NCI-H2196 (cell line): ENCODE results near the gene NIPAL4.

Experiments used
- DNase-seq: peaks from one replicate; lab custom pipeline; 2025; ENCODE audit not compliant: unreplicated experiment; lab: John Stamatoyannopoulos, UW

NIPAL4 gene

DNA sequence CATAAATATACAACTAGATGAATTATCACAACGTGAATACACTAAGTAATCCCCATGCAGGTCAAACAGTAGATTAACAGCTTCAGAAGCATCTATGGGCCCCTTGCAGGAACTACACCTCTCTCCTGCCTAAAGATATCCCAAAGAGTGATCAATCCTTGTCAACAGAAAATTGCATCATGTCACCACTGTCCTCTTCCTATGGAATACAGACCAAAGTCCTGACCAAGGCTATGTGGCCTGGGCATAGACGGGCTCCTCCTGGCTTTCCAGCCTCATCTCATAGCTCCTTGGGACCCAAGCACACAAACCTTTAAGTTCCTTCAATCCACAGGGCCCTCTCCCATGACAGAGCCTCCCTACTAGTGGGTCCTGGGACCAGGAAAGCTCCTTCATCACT, 25.3 kb downstream of the NIPAL4 start:
- DNase-seq: no peak

DNA sequence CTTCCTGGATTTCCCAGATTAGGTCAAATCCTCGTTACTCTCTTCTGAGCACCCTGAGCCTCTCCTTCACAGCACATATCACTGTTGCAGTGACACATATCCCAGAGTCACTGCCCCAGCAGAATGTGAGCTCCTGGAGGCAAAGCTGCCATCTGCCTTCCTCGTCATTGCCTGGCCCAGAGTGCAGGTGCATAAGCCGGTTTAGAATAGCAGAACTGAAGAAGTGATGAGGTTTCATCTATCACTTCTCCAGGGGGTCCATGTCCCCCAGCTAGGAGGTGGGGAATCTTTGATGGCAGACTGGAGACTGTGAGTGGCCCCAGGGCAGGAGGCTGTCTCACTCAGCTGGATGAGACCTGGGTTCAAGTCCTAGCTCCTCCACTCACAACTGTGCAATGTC, 25.8 kb downstream of the NIPAL4 start:
- no peak for DNase-seq

DNA sequence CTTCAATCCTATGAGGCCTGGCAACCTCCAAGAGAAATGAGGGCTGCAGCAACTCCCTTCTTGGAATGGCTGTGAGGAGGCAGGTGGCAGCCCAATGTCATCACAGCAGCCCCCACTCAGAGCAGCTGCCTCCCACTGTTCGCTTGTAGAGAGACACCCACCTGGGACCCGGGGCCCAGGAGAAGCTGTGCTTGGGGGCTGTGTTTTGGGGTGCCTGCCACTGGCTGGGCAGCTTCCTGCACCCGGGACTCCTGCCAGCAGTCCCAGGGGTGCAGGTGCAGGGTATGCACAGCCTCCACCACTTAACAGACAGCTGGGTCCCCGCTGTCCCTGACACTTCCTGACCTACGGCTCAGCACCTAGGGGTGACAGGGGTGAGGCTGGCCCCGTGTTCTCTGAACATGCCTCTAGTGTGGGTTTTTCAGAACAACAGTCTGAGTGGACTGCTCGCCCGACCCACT, 26.2 kb downstream of the NIPAL4 start:
- DNase-seq: no peak

- DNase-seq: no peak
Observed at GRCh38 chr5:157486861-157487260, 26.8 kb downstream of the NIPAL4 start.

- DNase-seq: no peak
Observed at GRCh38 chr5:157487358-157487757, 27.3 kb downstream of the NIPAL4 start.

- no peak for DNase-seq
Observed at GRCh38 chr5:157491471-157491995, 31.5 kb downstream of the NIPAL4 start.

DNA sequence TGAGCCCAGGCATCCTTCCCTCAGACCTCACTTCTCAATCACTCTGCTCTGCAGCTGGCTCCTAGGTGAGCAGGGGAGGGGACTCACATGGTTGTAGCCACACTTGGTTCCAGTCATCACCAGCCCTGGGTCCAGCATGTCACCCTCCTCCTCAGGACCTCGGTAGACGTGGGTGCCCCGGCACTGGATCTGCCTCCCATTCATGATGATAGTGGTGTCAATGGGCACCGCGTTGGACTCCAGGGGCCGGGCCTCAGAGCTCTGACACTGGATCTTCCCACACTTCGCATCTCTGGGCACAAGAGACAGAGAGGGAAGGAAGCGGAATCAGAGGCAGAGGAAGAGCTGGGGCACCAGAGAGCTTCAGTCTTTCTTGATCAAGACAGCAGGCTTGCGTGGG, 32.9 kb downstream of the NIPAL4 start:
- no peak for DNase-seq

- no peak for DNase-seq
Observed at GRCh38 chr5:157494178-157494832, 34.3 kb downstream of the NIPAL4 start.

DNA sequence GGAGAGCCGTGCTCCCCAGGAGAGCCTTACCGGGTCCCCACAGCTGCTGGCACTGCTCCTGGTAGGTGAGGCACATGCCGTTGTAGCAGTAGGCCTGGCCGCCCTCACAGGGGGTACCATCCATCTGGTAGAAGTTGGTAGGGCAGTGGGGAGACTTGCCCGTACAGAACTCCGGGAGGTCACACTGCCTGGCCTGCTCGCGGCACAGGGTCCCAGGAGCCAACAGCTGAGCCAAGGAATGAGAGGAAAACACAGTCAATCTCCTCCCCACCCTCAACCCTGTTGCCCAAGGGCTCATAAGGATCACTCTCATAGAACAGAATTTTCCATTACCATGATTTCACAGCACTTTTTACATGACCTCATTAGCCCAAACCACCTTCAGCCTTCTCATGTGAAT, 36.9 kb downstream of the NIPAL4 start:
- no peak for DNase-seq

DNA sequence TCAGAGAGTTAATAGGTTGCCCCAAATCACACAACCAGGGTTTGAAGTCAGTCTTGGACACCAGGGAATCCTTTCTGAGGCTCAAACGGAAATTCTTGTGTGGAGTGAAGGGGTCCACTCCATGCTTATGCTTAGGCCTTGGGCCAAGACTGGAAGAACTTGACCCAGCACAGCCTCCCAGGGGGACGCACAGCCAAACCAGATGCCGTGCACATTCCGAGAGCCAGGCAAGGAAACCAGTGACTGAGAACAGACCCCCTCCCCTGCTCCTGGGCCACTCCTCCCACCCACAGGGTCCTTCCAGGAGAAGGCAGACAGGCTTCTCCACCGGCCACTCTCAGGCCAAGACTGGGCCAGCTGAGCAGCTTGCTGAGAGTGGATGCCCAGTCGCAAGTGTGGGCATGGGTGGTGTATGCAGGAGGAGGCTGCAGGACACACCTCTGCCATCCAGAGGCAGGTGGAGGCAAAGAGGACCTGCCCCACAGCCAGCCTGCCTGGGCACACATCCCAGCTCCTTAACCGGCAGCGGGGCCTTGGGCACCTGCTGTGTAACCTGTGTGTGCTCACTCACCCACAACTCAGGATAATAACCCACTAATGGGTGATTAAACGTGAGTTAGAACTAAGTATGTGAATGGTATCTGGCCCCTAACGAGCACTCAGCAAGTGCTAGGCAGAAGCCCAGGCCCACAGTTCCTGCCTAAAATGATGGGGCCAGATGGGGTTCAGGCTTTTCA, 38.0 kb downstream of the NIPAL4 start:
- peak; percentile 68 for DNase-seq

- DNase-seq: no peak
Observed at GRCh38 chr5:157502143-157502647, 42.2 kb downstream of the NIPAL4 start.

- DNase-seq: no peak
Observed at GRCh38 chr5:157504053-157504452, 44.0 kb downstream of the NIPAL4 start.

DNA sequence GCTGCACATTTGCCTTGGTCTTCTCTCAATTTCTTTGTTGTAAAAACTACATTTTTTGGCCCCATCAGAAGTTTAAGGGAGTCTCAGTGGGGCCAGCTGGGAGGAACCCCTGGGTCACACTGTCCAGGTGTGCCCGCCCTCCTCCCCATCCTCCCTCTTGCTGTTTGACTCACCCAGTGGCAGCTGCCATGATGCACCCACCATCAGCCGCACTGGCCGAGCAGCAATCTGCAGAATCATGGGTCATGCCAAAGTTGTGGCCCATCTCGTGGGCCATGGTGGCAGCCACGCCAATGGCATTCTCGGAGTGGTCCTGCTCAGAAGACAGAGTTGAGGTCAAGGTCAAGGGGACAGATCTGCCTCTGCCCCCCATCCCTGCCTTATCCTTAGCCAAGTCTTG, 45.5 kb downstream of the NIPAL4 start:
- DNase-seq: no peak

DNA sequence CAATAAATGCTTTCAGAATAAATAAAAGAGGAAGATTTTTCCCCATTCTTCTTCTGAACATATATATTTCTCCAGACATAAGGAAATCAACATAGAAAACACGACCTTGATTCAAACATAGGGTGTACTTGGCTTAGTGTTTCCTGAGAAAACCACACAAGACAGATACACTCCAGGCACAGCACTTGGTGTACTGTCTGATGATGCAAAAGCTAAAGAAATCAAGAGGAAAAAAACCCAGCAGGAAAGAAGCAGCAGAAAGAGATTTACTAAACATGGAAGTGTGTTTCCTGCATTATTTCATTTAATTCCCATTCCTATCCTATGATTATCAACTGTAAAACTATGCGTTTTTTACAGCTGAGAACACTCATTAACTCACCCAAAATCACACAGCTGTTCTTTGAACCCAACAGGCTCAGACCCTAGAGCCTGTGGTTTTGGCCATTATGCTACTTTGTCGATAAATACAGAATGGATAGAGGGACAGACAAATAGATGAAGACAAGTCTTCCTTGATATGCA, 46.1 kb downstream of the NIPAL4 start:
- DNase-seq: no peak

GRCh38 chr5:157506981-157507780, 47.2 kb downstream of the NIPAL4 start:
- DNase-seq: no peak

- DNase-seq: no peak
Observed at GRCh38 chr5:157509093-157509492, 49.1 kb downstream of the NIPAL4 start.

GRCh38 chr5:157509587-157509986, 49.6 kb downstream of the NIPAL4 start:
- DNase-seq: no peak

DNA sequence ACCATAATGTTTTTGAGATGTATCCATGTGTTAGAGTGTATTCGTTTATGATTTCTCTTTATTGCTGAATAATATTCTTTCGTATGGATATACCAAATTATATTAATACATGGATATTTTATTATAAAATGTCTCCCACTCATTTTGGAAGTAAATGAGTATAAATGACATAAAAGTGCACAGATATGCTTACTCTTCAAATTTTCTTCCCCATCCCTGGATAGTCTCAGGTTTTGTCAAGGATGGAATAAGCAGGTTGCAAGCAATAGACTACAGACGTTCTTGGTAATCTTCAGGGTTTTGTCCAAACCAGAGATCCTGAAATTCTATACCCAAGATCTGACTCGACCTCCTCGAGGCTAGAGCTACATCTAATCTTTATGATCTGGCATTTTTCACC, 50.7 kb downstream of the NIPAL4 start:
- no peak for DNase-seq

DNA sequence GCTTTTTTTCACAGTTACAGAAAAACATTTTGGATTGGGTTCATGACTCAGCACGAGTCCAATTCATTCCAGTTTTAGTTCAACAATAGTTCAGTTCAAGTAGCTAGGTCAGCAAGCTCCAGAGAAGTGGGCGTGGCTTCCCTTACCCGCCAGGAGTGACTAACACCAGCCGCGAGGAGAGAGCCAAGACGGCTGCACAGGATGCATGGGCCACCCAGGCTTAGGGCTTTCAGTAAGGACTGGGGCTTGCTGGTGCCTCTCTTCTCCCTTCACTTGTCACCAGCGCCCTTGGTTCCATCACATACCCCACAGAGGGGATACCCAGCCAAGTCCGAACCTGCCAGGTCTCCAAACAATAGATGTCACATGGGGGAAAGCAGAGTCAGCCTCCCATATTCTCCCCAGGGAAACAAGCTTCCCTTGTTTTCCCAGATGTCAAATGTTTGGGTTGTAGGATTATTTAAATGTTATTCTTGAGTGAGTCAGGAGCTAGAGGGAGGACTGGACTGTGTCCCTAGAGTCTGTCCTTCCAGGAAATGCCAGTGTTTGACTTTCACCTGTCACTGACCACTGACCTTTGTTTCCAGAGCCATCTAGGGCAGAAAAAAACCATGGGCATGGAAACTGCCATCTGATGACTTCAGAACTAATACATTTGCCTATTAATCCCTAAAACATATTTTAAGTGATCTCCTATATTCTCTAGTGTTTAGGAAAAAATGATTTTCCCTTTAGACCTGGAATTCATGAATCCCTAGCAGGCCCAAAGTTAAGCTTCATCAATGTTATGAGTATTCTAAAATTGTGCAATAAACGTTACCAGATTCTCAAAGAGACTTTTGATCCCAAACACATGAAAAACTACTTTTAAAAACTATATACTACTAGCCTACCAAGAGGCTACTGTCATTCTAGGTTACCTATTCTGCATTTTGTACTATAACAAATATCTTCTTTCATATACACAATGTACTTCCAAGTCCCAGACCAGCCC, 51.9 kb downstream of the NIPAL4 start:
- DNase-seq: no peak

GRCh38 chr5:157513182-157513581, 53.2 kb downstream of the NIPAL4 start:
- no peak for DNase-seq
